C4-2B (cell line): ENCODE results near the gene PPM1G.
A peak's percentile ranks its signal among the peaks of the same experiment; 100 is the strongest.
"Not testable (repeated sequence)": the region's sequence is repeated elsewhere in the genome, so short reads cannot be mapped to it uniquely, and the experiment has no call there.

Experiments used
- H3K27ac ChIP-seq: fragments of 450-650 bp; 2 replicates; pipeline ENCODE4 v1.5.1; 2017
- CTCF ChIP-seq: fragments of 450-650 bp; conservative IDR thresholded peaks from 2 replicates; pipeline ENCODE4 v1.5.1; 2017; ENCODE audit warnings: mild to moderate bottlenecking
- ZFX ChIP-seq: fragments of 450-650 bp; IDR thresholded peaks from 2 replicates; pipeline ENCODE4 v1.6.1; 2017

The PPM1G gene

DNA sequence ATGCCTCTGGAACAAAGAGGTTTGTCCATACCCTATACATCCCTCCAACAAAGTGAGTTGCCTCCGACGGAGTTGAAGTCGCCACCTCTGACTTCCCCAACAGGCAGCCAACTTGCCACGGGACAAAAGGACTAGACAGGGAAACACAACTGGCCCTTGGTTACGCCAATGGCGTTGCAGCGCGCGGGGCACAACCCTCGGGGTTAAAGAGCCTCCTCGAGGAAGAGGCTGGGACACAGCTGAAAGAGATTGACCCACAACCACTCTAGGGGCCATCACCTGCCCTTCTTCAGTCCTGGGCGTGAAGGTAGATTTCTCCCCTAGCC lies 53.4 kb downstream of the PPM1G start:
- TF ChIP-seq ZFX, result no peak
- TF ChIP-seq CTCF, result no peak
- H3K27ac ChIP-seq, result peak overlapping the region; percentile 88

DNA sequence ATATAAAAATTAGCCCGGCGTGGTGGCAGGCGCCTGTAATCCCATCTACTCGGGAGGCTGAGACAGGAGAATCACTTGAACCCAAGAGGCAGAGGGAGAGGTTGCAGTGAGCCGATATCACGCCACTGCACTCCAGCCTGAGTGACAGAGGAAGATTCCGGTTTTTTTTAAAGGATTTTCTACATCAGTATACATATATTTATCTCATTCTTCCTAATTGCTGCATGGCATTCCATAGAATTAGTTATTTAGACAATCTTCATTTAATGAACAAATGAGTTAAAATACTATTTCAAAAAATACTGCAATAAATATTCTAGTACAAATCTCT lies 54.8 kb downstream of the PPM1G start:
- no peak for TF ChIP-seq CTCF
- no peak for TF ChIP-seq ZFX
- H3K27ac ChIP-seq, result no peak overlapping the region

DNA sequence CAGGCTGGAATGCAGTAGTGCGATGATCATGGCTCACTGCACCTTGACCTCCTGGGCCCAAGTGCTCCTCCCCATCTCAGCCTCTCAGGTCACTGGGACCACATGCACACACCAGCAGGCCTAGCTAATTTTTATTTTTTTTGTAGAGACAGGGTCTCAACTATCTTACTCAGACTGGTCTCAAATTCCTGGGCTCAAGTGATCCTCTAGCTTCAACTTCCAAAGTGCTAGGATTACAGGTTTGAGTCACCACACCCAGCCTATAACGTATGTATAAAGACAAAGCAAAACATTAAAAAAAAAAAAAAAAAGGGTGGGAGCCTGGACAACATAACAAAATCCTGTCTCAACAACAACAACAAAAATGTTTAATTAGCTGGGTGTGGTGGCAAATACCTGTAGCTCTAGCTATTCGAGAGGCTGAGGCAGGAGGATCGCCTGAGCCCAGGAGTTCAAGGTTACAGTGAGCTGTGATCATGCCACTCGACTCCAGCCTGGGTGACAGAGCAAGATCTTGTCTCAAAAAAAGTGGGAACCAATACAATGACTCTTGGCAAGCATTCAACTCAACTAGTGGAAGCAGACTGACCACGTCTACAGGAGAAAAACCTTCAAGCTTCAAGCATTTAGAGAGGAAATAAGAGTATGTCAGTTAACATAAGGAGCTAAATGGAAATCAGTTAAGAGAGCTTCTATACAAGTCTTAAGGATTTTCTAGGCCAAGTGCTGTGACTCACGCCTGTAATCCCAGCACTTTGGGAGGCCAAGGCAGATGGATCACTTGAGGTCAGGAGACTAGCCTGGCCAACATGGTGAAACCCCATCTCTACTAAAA lies 55.4 kb downstream of the PPM1G start:
- no peak overlapping the region for H3K27ac ChIP-seq

GRCh38 chr2:27353386-27353761 lies 56.0 kb downstream of the PPM1G start:
- H3K27ac ChIP-seq, result not testable (repeated sequence)

More for the DNA sequence above, 55.4 kb downstream of the PPM1G start:
- TF ChIP-seq CTCF, result no peak
- no peak for TF ChIP-seq ZFX

DNA sequence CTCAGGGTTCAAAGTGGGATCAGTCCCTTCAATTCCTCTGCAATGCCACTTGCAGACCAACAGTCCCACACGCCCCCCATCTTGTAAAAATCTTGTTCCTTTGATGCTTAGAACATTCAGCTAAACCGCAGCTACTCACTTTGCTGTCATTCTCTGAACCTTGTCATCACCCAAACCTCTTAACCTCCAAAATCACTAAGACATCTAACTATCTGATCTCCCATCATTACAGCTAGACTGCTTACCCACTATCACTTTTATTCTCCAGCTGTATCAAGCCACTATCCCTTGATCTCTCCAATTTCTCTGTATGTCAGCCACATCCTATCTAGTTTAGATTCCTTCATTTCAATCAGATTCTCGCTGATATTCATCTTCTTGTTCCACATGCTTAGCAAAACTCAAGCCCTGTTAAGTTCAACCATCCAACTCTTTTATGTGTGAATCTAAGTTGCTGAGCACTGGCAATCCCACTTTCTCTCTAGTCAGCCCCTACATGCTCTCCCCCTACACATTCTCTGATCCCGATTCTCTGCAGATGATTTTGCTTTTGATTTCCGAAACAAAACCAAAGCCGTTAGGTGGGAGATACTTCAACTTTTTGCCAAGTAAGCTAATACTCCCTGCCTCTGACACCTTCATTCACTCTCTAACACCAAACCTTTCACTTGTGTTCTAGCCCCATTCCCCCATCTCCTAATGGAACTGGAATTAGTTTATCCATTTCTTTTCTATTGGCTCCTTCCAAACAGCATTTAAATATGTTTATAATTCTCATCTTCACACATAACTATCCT lies 57.4 kb downstream of the PPM1G start:
- TF ChIP-seq ZFX (no peak), CTCF (no peak)

DNA sequence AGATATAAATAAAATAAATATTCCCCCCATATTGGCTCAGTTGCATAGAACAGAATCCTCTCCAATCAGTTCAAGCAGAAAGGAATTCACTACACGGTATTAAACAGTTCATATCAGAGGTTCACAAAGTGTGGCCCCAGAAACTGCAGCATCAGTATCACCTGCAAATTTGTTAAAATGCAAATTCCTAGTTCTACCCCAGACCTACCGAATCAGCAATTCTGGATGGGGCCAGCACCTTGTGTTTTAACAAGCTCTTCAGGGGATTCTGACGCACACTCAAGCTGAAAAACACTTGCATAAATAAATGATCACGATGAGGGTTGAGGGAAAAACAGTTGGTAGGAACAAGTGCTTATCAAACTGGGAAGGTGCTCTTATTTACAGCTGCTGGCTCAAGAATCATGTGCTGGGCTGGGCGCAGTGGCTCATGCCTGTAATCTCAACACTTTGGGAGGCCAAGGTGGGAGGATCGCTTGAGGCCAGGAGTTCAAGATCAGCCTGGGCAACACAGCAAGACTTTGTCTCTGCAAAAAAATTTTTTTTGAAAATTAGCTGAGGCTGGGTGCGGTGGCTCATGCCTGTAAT lies 59.2 kb downstream of the PPM1G start:
- no peak overlapping the region for H3K27ac ChIP-seq
- TF ChIP-seq ZFX (no peak), CTCF (no peak)

More for the DNA sequence above, 57.4 kb downstream of the PPM1G start:
- H3K27ac ChIP-seq, result no peak overlapping the region

DNA sequence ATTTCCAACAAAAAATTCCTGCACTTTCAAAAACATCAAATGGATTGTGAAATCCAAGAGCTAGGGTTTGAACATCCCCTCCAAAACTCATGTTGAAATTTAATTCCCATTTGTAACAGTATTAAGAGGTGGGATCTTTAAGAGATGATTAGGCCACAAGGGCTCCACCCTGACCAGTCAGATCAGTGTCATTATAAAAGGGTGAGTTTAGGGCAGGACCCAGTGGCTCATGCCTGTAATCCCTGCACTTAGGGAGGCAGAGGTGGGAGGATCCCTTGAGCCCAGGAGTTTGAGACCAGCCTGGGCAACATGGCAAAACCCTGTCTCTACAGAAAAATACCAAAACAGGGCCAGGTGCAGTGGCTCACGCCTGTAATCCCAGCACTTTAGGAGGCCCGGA lies 61.8 kb downstream of the PPM1G start:
- TF ChIP-seq CTCF, result no peak
- TF ChIP-seq ZFX, result no peak

More for the DNA sequence above, 61.8 kb downstream of the PPM1G start:
- no peak overlapping the region for H3K27ac ChIP-seq
